Measurements from ENCODE around the gene TSHZ2.
A peak's percentile ranks its signal among the peaks of the same experiment; 100 is the strongest.
"Not testable (repeated sequence)": the region's sequence is repeated elsewhere in the genome, so short reads cannot be mapped to it uniquely, and the experiment has no call there.

Gene TSHZ2

DNA sequence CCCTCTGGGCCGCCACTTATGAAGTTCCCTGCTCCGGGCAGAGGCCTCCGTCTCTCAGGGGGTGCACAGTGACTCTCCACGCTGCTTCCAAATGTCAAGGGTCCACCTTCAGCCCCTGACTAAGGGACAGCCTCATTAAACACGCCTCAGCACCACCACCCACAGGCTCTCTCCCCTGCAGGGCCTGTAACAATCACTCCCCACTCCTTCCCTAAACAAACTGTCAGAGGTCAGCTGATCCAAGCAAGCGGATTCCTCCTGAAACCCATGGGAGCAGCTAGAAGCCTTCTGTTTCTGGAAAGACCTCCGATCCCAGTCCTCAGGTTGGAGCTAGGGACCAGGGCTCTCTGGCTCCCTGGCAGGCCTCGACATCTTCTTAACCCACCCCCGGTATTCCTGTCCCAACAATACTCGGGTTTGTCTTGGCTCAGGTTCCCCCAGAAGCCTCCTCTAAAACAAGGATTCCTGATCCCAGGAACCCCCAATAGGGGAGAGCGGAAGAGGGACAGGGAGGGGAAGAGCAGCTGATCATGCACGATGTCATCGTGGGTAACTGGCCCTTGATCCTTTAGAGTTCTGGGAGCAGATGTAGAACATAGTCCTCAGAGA is 440.5 kb downstream of the TSHZ2 start:
- DNase-seq (ENCODE audit: extremely low read depth, insufficient read length) = no peak
- TF ChIP-seq, protein P1, sequence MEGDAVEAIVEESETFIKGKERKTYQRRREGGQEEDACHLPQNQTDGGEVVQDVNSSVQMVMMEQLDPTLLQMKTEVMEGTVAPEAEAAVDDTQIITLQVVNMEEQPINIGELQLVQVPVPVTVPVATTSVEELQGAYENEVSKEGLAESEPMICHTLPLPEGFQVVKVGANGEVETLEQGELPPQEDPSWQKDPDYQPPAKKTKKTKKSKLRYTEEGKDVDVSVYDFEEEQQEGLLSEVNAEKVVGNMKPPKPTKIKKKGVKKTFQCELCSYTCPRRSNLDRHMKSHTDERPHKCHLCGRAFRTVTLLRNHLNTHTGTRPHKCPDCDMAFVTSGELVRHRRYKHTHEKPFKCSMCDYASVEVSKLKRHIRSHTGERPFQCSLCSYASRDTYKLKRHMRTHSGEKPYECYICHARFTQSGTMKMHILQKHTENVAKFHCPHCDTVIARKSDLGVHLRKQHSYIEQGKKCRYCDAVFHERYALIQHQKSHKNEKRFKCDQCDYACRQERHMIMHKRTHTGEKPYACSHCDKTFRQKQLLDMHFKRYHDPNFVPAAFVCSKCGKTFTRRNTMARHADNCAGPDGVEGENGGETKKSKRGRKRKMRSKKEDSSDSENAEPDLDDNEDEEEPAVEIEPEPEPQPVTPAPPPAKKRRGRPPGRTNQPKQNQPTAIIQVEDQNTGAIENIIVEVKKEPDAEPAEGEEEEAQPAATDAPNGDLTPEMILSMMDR (IDR thresholded peaks at IDR 0.05; ENCODE audit: insufficient read depth, low read length, poor library complexity, severe bottlenecking) = no peak
- H3K4me3 ChIP-seq (replicated peaks; ENCODE audit: low read depth, low read length) = peak overlapping the region; percentile 13; the same call in 1 of the 2 replicates
- no peaks in the 10 kb centered on the region for H3K27me3 ChIP-seq (replicated peaks; ENCODE audit: control insufficient read depth, insufficient read depth, low read length)
- H3K36me3 ChIP-seq (ENCODE audit: control insufficient read depth, insufficient read depth, low read length) = no peaks in the 10 kb centered on the region

DNA sequence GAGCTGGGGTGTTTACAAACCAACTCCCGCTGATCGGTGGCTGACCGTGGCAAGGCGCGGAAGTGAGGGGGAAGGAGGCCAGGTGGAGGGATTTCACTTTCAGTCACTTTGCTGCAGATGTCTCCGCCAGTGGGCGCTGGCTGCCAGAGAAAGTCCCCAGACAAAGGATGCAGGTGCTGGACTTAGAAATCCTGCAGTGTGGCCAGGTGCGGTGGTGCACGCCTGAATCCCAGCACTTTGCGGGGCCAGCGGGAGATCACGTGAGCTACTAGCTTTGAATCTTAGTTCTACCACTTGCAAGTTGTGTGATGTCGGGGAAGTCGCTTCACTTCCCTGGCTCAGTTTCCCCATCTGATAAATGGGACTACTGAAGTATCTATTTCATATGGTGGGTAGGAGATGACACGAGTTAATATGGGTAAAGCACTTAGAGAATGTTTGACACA is 441.1 kb downstream of the TSHZ2 start:
- Histone ChIP-seq H3K4me3 (replicated peaks; ENCODE audit: low read depth, low read length) (peak overlapping the region; percentile 13; the same call in 1 of the 2 replicates), H3K36me3 (ENCODE audit: control insufficient read depth, insufficient read depth, low read length) (no peaks in the 10 kb centered on the region), H3K27me3 (replicated peaks; ENCODE audit: control insufficient read depth, insufficient read depth, low read length) (no peaks in the 10 kb centered on the region)
- TF ChIP-seq, protein P1 (IDR thresholded peaks at IDR 0.05; ENCODE audit: insufficient read depth, low read length, poor library complexity, severe bottlenecking) = peak; percentile 95
- DNase-seq (ENCODE audit: extremely low read depth, insufficient read length) = peak; percentile 69

DNA sequence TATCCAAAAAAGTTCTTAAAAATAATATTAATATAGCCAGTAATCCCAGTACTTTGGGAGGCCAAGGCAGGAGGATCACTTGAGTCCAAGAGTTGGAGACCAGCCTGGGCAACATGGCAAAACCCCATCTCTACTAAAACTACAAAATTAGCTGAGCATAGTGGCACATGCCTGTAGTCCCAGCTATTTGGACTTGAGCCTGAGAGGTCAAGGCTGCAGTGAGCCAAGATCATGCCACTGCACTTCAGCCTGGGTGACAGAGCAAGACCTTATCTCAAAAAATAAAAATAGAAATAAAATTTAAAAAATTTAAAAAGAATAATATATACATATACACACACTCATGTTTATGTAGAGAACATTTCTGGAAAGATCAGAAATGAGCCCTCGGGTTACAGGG is 441.7 kb downstream of the TSHZ2 start:
- H3K36me3 ChIP-seq (ENCODE audit: control insufficient read depth, insufficient read depth, low read length); H3K4me3 ChIP-seq (replicated peaks; ENCODE audit: low read depth, low read length); H3K27me3 ChIP-seq (replicated peaks; ENCODE audit: control insufficient read depth, insufficient read depth, low read length); DNase-seq (ENCODE audit: extremely low read depth, insufficient read length): not testable (repeated sequence)

DNA sequence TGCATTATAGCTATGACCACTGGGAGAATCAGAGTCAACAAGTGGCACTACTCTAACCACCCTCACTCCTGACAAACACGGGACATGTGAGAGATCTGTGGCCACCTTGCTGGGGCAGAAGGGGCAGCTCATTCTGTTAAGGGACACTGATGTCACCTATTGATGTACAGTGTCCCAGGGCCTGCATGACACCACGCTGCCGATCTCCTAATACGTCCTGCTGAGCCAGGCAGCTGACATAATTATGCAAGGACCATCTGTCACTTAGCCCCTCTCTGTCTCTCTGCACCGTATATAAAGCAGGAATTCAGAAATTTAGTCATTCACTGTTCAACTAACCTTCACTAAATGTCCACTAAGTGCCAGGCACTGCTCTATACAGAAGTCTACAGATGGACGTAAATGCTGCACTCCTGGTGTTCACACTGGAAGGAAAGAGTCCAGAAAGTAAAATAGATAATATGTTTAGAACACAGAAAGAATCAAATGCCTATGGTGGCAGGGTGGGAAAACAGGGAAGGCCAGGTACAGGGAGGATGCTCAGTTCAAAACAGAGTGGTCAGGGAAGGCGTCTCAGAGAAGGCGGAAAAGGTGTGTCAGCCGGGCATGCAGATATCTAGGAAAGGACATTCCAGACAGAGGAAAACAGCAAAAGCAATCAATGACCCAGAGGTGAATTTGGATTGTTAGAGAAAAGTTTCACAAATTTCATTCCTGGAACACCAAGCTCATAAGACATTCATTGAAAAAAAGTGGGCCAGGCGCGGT is 447.7 kb downstream of the TSHZ2 start:
- H3K27me3 ChIP-seq (replicated peaks; ENCODE audit: control insufficient read depth, insufficient read depth, low read length) = no peaks in the 10 kb centered on the region
- TF ChIP-seq, protein P1 (IDR thresholded peaks at IDR 0.05; ENCODE audit: insufficient read depth, low read length, poor library complexity, severe bottlenecking) = no peak
- H3K36me3 ChIP-seq (ENCODE audit: control insufficient read depth, insufficient read depth, low read length) = no peaks in the 10 kb centered on the region
- no peak for DNase-seq (ENCODE audit: extremely low read depth, insufficient read length)
- no peak overlapping the region for H3K4me3 ChIP-seq (replicated peaks; ENCODE audit: low read depth, low read length)

DNA sequence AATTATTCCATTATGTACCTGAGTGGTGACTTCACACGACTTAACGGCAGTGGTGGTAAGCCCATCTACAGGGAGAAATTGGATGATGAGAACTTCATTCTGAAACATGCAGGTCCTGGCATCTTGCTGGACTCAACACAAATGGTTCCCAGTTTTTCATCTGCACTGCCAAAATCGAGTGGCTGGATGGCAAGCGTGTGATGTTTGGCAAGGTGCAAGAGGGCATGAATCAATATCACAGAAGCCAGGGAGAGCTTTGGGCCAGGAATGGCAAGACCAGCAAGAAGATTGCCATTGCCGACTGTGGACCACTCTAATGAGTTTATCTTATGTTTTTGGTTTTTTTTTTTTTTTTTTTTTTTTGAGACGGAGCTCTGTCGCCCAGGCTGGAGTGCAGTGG is 449.2 kb downstream of the TSHZ2 start:
- TF ChIP-seq, protein P1 (IDR thresholded peaks at IDR 0.05; ENCODE audit: insufficient read depth, low read length, poor library complexity, severe bottlenecking) = no peak
- no peaks in the 10 kb centered on the region for H3K27me3 ChIP-seq (replicated peaks; ENCODE audit: control insufficient read depth, insufficient read depth, low read length)
- H3K36me3 ChIP-seq (ENCODE audit: control insufficient read depth, insufficient read depth, low read length) = no peaks in the 10 kb centered on the region
- DNase-seq (ENCODE audit: extremely low read depth, insufficient read length) = no peak
- no peak overlapping the region for H3K4me3 ChIP-seq (replicated peaks; ENCODE audit: low read depth, low read length)

DNA sequence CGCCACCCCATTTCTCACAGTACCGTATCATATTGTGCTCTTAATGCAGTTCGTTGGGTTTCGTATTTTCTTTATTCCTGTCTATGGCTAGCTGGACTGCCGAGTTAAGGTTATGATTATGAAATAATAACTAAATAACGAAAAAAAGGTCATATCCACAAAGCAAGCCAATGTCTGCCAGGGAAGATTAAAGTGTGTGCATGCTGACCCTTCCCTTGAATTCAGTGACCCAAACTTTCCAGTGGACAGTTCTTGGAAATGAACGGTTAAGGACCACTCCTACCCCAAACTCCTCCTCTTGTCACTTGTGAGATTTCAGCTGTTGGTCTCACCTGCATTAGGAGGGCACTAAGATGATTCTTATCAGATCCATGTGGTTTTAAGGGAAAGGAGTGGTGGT is 449.9 kb downstream of the TSHZ2 start:
- DNase-seq (ENCODE audit: extremely low read depth, insufficient read length) = no peak
- TF ChIP-seq, protein P1 (IDR thresholded peaks at IDR 0.05; ENCODE audit: insufficient read depth, low read length, poor library complexity, severe bottlenecking) = no peak
- no peaks in the 10 kb centered on the region for H3K27me3 ChIP-seq (replicated peaks; ENCODE audit: control insufficient read depth, insufficient read depth, low read length)
- H3K36me3 ChIP-seq (ENCODE audit: control insufficient read depth, insufficient read depth, low read length) = no peaks in the 10 kb centered on the region
- no peak overlapping the region for H3K4me3 ChIP-seq (replicated peaks; ENCODE audit: low read depth, low read length)
